Measurements from ENCODE around the gene TRAM2.

The TRAM2 gene, protein sequence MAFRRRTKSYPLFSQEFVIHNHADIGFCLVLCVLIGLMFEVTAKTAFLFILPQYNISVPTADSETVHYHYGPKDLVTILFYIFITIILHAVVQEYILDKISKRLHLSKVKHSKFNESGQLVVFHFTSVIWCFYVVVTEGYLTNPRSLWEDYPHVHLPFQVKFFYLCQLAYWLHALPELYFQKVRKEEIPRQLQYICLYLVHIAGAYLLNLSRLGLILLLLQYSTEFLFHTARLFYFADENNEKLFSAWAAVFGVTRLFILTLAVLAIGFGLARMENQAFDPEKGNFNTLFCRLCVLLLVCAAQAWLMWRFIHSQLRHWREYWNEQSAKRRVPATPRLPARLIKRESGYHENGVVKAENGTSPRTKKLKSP

DNA sequence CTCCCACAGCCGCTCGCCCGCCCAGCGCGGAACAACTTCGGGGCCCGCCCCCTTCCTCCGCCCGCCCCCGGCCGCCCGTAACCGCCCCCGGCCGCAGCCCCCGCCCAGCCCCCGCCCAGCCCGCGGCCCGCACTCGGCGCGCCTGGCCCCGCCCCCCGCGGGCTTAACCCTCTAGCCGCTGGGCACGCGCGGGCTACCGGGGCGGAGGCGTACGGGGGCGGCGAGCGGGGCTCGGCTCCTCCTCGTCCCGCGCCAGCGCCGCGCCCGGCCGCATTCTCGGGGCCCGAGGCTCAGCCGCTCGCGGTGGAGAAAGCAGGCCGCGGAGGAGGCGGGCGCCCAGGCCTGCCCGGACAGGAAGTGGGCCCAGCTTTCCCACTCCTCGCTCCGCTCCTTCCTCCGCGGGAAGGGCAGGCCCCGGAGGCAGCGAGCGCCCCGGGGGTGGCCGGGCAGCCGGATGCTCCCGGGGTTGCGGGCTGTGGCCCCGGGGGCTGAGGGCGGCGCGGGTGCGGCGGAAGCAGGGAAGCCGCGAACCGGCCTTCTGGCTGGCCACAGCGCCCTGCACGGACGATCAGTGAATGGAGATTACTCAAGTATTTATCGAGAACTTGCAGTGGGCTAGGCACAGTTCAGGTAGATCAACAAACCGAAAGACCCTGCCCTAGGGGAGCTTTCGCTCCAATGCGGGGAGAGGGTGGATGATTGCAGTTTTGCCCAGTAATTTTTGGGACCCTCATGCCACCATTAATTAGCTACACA lies at the start of gene TRAM2:
Gene TRAM2, minus strand, starts transcription at position 39 of the 756 bp plus-strand sequence. CDS start 145 bp downstream, outside the sequence.
- TF ChIP-seq JUND (IDR thresholded peaks at IDR 0.05; ENCODE audit: low read depth), result no peak

DNA sequence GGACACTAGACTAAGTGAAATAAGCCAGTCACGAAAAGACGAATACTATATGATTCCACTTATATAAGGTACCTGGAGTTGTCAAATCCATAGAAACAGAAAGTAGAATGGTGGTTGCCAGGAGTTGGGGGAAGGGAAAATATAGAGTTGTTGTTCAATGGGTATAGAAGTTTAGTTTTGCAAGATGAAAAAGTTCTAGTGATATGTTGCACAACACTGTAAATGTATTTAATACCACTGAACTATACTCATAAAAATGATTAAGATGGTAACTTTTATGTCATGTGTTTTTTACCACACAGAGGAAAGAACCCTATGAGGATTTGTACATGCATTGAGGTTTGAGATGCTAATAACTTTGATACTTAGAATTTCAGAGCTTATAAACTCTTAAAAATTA lies 46.0 kb upstream of the TRAM2 start:
- in situ Hi-C loops (cut with HindIII; ENCODE audit: low pct_unique_long_range_greater_than_20kb, low sequenced_read_pairs), result no loop called here
- no peak for TF ChIP-seq JUND (IDR thresholded peaks at IDR 0.05; ENCODE audit: low read depth)
- DNase-seq (ENCODE audit: low read depth in 1 of 2, low spot score in 1 of 2), result no peak

More for the DNA sequence above, at the start of gene TRAM2:
- in situ Hi-C loops (cut with HindIII; ENCODE audit: low pct_unique_long_range_greater_than_20kb, low sequenced_read_pairs), result no loop called here
- peak; percentile 44 to 89 for DNase-seq (ENCODE audit: low read depth in 1 of 2, low spot score in 1 of 2)

DNA sequence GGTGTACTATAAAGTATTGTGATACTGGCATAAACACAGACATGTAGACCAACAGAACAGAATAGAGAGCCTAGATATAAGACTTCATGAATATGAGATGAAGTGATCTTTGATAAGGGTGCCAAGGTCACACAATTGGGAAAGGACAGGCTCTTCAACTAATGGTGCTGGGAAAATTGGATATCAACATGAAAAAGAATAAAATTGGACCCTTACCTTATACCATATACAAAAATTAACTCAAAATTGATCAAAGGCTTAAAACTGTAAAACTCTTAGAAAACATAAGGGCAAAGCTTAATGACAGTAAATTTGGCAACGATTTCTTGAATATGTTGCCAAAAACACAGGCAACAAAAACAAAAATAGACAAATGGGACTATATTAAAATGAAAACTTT lies 44.8 kb upstream of the TRAM2 start:
- in situ Hi-C loops (cut with HindIII; ENCODE audit: low pct_unique_long_range_greater_than_20kb, low sequenced_read_pairs), result no loop called here
- DNase-seq (ENCODE audit: low read depth in 1 of 2, low spot score in 1 of 2), result no peak
- no peak for TF ChIP-seq JUND (IDR thresholded peaks at IDR 0.05; ENCODE audit: low read depth)

DNA sequence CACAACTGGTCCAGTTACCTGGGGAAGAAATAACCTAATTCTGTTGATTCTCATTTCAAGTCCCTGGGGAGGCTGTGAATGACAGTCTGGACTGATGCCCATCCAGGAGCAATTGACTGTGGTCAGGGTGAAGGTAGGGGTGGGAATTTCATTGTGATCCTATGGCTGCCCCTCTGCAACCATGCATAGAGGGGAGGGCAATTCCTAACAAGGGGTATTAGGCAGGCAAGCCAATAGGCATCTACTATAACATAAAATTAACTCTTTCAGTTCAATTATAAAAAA lies 44.0 kb upstream of the TRAM2 start:
- in situ Hi-C loops (cut with HindIII; ENCODE audit: low pct_unique_long_range_greater_than_20kb, low sequenced_read_pairs), result no loop called here
- TF ChIP-seq JUND (IDR thresholded peaks at IDR 0.05; ENCODE audit: low read depth), result no peak
- no peak for DNase-seq (ENCODE audit: low read depth in 1 of 2, low spot score in 1 of 2)

DNA sequence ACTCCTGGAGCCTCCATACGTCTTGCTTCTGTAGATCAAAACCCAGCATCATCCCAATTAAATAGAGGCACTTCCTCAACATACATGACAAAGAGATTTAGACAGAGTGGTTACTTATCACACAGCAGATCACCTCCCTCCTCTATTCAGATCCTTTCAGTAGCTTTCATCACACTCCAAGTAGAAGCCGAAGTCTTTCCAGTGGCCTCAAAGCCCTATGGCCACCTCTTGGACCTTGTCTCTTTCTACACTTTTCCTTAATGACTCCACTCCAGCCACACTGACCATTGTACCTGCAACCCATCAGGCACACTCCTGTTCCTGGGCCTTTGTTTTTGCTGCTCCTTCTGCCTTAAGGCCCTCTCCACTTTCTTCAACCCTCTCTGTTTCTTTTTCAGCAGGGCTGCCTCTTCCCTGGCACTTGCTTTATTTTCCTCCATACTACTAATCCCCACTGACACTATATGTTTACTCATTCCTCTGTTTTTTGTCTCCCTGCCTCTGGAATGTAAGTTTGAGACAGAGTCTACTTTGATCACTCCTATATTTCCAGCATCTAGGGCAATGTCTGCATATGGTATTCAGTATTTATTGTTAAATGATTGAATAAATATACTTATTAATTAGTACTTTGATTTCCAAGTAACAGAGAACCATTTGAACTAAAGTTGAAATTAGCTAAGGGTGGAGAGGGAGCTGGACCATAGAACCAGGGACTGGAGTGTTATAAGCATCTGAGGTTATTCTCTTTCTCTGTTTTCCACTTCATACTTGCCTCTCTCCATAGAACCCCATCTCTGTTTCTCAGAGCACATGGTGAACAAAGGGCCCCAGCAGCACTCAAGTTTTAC lies 43.4 kb upstream of the TRAM2 start:
- no peak for DNase-seq (ENCODE audit: low read depth in 1 of 2, low spot score in 1 of 2)
- in situ Hi-C loops (cut with HindIII; ENCODE audit: low pct_unique_long_range_greater_than_20kb, low sequenced_read_pairs), result no loop called here
- no peak for TF ChIP-seq JUND (IDR thresholded peaks at IDR 0.05; ENCODE audit: low read depth)

DNA sequence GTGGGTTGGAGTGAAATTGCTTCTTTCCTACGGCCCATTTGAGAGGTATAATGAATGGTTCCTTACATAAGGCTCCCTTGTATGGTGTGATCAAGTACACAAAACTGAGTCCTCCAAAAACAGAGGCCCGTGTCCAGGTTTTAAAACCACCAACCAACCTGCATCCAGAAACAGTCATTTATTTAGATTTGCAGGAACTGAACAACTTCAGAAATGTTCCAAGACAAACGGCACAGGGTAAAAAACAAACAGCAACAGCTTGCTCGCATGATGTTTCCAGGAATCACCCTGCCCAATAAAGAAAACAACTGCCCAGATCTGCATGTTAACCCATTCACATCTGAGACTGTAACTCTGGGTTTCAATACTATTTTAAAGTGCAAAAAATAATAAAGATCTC lies 40.2 kb upstream of the TRAM2 start:
- peak in 1 of 2 experiments; percentile 48 for DNase-seq (ENCODE audit: low read depth in 1 of 2, low spot score in 1 of 2)
- in situ Hi-C loops (cut with HindIII; ENCODE audit: low pct_unique_long_range_greater_than_20kb, low sequenced_read_pairs), result no loop called here
- no peak for TF ChIP-seq JUND (IDR thresholded peaks at IDR 0.05; ENCODE audit: low read depth)

DNA sequence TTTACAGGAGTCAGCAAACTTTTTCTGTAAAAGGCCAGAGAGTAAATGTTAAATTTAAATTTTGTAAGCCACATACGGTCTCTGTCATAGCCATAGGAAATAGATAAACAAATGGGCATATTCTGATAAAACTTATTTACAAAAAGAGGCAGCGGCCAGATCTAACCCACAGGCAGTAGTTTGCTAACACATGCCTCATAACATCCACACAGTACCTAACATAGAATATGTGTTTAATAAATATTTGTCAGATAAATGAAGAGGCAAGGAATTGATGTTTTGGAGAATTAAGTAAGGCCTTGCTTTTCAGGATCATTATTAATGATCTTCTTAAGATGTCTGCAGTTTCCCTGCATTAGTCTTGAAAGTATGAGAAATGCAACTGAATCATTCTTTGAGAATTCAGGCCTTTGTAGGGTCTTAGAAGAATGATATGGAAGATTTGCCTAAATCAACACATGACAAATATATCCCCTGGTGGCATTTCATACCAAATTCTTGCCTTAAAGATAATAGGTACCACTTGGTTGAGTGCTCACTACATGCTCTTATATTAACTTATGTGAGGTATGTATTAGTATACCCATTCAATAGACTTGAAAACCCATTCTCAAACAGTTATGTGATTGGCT lies 39.3 kb upstream of the TRAM2 start:
- DNase-seq (ENCODE audit: low read depth in 1 of 2, low spot score in 1 of 2), result no peak
- in situ Hi-C loops (cut with HindIII; ENCODE audit: low pct_unique_long_range_greater_than_20kb, low sequenced_read_pairs), result no loop called here
- no peak for TF ChIP-seq JUND (IDR thresholded peaks at IDR 0.05; ENCODE audit: low read depth)

DNA sequence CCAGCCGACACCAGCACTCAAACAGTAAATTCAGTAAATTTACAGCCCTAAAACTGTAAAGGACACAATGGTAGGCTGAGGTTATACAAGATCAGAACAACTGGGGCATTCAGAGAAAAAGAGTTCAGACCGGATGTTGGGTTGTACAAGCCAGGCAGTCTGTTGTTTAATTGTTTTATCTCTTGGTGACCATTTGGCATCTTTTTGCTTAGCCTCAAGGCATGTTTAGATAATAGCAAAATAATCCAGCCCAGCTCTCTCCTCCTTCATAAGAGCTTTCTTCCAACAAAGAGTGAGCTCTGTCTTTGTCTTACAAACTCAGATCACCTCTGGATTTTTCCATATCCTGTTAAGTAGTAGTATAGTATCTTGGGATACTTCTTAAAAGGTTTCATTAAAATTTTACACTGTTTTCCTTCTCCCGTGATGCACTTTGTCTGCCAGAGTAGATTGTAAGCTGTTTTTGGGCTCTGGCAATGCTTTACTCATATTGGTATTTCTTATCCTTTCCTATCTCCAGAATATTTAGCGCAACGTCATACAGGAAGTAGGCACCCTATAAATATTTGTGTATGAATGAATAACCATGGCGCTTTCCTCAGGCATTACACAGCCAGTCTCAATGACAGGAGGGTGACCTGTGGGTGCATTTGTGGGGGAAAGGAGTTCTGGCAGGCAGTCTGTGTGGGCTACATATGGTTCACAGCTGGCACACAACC lies 35.6 kb upstream of the TRAM2 start:
- DNase-seq (ENCODE audit: low read depth in 1 of 2, low spot score in 1 of 2), result peak in 1 of 2 experiments; percentile 25
- in situ Hi-C loops (cut with HindIII; ENCODE audit: low pct_unique_long_range_greater_than_20kb, low sequenced_read_pairs), result no loop called here
- no peak for TF ChIP-seq JUND (IDR thresholded peaks at IDR 0.05; ENCODE audit: low read depth)

DNA sequence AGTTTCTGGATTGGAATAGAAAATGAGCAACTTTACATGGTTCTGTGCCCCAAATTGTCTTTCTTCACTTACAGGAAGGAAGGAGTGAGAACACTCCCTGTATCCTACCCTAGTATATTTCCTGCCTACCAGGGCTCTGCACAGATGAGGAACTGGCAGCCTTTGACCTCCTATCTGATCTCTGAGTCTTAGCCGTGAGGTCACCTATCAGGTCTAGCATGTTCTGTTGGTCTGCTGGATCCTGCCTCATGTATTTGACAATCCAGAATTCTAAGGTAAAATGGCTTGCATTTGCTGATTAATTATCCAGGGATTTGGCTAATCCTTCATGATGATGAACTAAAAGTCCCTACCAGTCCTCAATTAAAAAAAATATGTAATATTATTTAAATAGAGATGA lies 35.0 kb upstream of the TRAM2 start:
- in situ Hi-C loops (cut with HindIII; ENCODE audit: low pct_unique_long_range_greater_than_20kb, low sequenced_read_pairs), result no loop called here
- TF ChIP-seq JUND (IDR thresholded peaks at IDR 0.05; ENCODE audit: low read depth), result no peak
- peak in 1 of 2 experiments; percentile 45 for DNase-seq (ENCODE audit: low read depth in 1 of 2, low spot score in 1 of 2)

DNA sequence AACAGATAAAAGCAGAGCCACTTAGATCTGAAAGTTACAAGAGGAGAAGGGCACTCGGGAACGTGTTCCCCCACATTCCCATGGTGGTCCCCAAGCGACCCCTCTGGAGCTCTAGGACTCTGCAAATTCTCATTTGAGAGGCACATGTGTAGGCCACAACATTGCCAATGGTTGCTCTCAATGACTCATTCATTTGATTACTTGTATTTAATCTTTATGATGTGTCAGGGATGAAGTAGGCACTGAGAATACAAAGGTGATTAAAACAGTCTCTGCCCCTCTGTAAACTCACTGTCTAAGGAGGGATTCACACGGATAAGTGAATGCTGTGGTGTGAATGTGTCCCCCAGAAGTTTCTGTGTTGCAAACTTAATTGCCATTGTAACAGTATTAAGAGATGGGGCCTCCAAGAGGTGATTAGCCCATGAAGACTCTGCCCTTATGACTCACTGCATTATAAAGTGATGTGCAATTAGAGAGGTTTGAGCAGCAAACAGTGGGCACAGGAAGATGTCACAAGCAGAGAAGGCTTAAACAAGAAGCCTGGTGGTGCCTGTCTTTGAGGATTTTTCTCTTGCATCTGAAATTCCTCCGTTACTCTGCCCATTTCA lies 34.0 kb upstream of the TRAM2 start:
- in situ Hi-C loops (cut with HindIII; ENCODE audit: low pct_unique_long_range_greater_than_20kb, low sequenced_read_pairs), result no loop called here
- DNase-seq (ENCODE audit: low read depth in 1 of 2, low spot score in 1 of 2), result no peak
- TF ChIP-seq JUND (IDR thresholded peaks at IDR 0.05; ENCODE audit: low read depth), result no peak

DNA sequence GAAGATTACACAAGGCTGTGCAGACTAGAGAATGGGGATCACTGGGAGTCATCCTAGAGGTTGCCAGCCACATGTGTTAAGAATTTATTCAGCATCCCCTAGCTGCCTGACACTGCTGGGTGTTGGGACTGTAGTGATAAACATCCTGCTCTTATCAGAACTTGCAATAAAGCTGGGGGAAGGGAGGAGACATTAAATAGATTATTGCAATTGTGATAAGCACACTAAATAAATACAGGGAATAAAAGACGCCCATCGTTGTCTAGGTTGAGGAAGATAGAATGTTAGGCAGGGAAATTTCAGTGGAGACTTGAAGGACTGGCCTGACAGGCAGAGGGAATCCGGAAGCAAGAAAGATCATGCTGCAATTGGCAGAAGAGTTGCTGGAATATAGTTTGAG lies 33.2 kb upstream of the TRAM2 start:
- TF ChIP-seq JUND (IDR thresholded peaks at IDR 0.05; ENCODE audit: low read depth), result no peak
- in situ Hi-C loops (cut with HindIII; ENCODE audit: low pct_unique_long_range_greater_than_20kb, low sequenced_read_pairs), result no loop called here

More for the DNA sequence above, 33.2 kb upstream of the TRAM2 start:
- peak in 1 of 2 experiments; percentile 29 for DNase-seq (ENCODE audit: low read depth in 1 of 2, low spot score in 1 of 2)

All from T47D (cell line).